ENCODE data around the gene NFYA. TPM values are rescaled to one million over a fixed set of nuclear protein-coding genes. Genes with fewer than 3 reads are reported as not detected.
A peak's percentile ranks its signal among the peaks of the same experiment; 100 is the strongest.

The NFYA gene
- total and polyA plus RNA-seq, 4 donors: 5.9 to 38.0 (median 16.7) TPM

DNA sequence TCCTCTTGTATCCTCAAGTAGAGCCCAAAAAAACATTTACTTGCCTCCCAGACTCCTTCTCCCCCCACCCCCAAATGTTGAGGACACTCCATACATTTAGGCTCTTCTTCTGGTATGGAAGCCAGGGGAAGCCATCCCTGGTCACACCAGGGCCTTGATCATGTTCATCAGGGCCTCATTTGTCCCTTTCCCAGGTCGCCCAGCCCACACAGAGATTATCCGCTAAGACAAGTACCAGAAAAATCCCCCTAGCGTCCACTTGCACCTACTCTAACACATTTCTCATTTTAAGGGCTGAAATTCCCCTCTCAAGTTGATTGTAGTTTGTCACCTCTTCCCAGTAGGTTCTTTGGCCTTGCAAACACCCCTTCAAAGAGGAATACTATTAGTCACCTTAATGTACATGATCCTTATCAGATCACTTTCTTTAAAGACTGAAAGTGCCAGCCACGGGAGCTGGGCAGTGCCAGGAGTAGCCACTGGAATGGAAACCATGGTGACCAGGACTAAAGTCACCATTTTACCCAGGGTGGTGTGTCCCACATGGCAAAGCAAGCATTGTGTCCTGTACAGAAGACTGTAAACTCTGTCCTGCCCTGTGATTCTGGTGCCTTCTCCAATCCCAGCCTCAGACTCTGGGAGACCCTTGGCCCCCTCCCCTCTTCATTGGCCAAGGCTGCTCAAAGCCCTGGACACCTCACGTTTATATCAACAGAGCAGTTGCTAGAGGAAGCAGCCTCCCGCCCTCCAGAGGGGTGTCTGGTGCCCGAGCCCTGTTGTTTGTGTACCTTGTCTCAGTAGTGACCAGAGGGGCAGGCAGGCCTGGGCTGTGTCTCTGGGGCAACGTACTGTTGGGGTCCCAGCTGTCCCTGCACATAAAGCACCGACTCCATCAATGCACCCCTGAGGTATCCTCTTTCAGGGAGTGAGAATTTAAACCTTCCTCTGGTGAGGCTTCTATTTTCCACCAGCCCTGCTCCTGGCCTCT, 24.7 kb upstream of the NFYA start:
- Histone ChIP-seq H3K9me3 (ENCODE audit: control insufficient read depth in 4 of 4, insufficient read depth in 3 of 4, low read length in 3 of 4) (no peaks in the 10 kb centered on the region), H3K4me1 (ENCODE audit: control insufficient read depth in 5 of 5, insufficient read depth in 5 of 5, low read length in 5 of 5) (peaks cover 0 to 8% (median 0%) of the 10 kb centered on the region in 5 donors), H3K9ac (ENCODE audit: insufficient read depth in 1 of 2, low read length in 2 of 2) (no peak overlapping the region), H3K36me3 (ENCODE audit: control insufficient read depth in 4 of 4, insufficient read depth in 4 of 4, low read length in 4 of 4) (no peaks in the 10 kb centered on the region), H3K27ac (ENCODE audit: low read depth in 1 of 2, low read length in 1 of 2) (no peak overlapping the region), H3K27me3 (ENCODE audit: control insufficient read depth in 3 of 3, insufficient read depth in 3 of 3, low read length in 2 of 3) (no peaks in the 10 kb centered on the region), H3K4me3 (no peak overlapping the region)
- DNase-seq (peak in 1 of 3 donors; percentile 18), ATAC-seq (ENCODE audit: insufficient read depth, low FRiP score) (no peak)
- no peak for TF ChIP-seq CTCF (IDR thresholded peaks at IDR 0.05; ENCODE audit: control extremely low read depth, extremely low read depth)
- WGBS, 2 donors: 72 to 77% methylated on average over 9 of the region's 9 CpGs

DNA sequence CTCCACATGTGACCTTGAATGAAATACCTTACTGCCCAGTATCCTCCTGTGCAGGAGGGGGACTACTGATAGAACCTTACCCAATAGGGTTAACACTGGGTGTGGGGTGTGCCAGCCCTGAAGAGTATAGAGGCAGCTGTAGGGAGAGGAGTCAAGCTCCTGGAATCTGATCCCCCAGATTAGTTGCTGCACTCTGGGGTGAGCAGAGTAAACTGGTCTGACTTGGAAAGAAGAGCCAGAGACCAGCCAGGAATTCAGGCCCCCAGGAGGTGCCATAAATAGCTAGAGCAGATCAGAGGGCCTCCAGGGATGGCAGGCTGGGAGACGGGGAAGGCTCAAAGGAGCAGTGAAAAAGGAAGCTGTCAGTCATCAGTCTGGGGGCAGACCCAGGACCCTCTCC, 23.3 kb upstream of the NFYA start:
- Histone ChIP-seq H3K4me1 (ENCODE audit: control insufficient read depth in 5 of 5, insufficient read depth in 5 of 5, low read length in 5 of 5) (peaks cover 0 to 8% (median 0%) of the 10 kb centered on the region in 5 donors), H3K9me3 (ENCODE audit: control insufficient read depth in 4 of 4, insufficient read depth in 3 of 4, low read length in 3 of 4) (no peaks in the 10 kb centered on the region), H3K36me3 (ENCODE audit: control insufficient read depth in 4 of 4, insufficient read depth in 4 of 4, low read length in 4 of 4) (no peaks in the 10 kb centered on the region), H3K27ac (ENCODE audit: low read depth in 1 of 2, low read length in 1 of 2) (peak overlapping the region in 1 of 2 donors; percentile 49), H3K9ac (ENCODE audit: insufficient read depth in 1 of 2, low read length in 2 of 2) (no peak overlapping the region), H3K4me3 (no peak overlapping the region), H3K27me3 (ENCODE audit: control insufficient read depth in 3 of 3, insufficient read depth in 3 of 3, low read length in 2 of 3) (no peaks in the 10 kb centered on the region)
- no peak for DNase-seq
- TF ChIP-seq CTCF (IDR thresholded peaks at IDR 0.05; ENCODE audit: control extremely low read depth, extremely low read depth): no peak
- 82 to 90% methylated on average over 1 of the region's 1 CpG for WGBS, 2 donors
- ATAC-seq (ENCODE audit: insufficient read depth, low FRiP score): no peak

DNA sequence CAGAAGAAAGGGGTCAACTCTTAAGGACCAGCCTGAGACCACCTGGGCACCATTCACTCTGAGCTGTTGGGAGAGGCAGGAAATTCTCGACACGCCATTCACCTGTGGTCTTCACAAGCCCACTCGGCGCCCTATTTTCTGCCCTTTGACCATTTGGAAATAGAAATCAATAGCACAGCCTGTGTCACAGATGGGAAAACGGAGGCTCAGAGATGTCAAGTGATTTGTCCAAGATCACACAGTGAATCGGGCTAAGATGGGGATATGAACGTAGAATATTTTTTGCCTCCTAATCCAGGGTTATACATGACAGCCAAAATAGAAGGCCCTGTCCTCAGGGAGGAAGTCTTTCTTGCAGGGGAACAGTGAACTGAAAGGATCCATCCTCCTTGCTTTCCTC, 22.8 kb upstream of the NFYA start:
- ATAC-seq (ENCODE audit: insufficient read depth, low FRiP score): no peak
- peak overlapping the region in 1 of 2 donors; percentile 49 for H3K27ac ChIP-seq (ENCODE audit: low read depth in 1 of 2, low read length in 1 of 2)
- no peak for TF ChIP-seq CTCF (IDR thresholded peaks at IDR 0.05; ENCODE audit: control extremely low read depth, extremely low read depth)
- no peak for DNase-seq
- H3K27me3 ChIP-seq (ENCODE audit: control insufficient read depth in 3 of 3, insufficient read depth in 3 of 3, low read length in 2 of 3): no peaks in the 10 kb centered on the region
- peaks cover 0 to 8% (median 0%) of the 10 kb centered on the region in 5 donors for H3K4me1 ChIP-seq (ENCODE audit: control insufficient read depth in 5 of 5, insufficient read depth in 5 of 5, low read length in 5 of 5)
- H3K36me3 ChIP-seq (ENCODE audit: control insufficient read depth in 4 of 4, insufficient read depth in 4 of 4, low read length in 4 of 4): no peaks in the 10 kb centered on the region
- WGBS, 2 donors: 81 to 92% methylated on average over 7 of the region's 7 CpGs
- H3K4me3 ChIP-seq: no peak overlapping the region
- no peaks in the 10 kb centered on the region for H3K9me3 ChIP-seq (ENCODE audit: control insufficient read depth in 4 of 4, insufficient read depth in 3 of 4, low read length in 3 of 4)
- H3K9ac ChIP-seq (ENCODE audit: insufficient read depth in 1 of 2, low read length in 2 of 2): no peak overlapping the region

All from lung (tissue), 12 donors.